ENCODE data around the gene KCNK5. TPM values are rescaled to one million over a fixed set of nuclear protein-coding genes. Genes with fewer than 3 reads are reported as not detected.

Gene KCNK5
- total RNA-seq, 1 experiment from 2014 or later: 19.8 TPM

DNA sequence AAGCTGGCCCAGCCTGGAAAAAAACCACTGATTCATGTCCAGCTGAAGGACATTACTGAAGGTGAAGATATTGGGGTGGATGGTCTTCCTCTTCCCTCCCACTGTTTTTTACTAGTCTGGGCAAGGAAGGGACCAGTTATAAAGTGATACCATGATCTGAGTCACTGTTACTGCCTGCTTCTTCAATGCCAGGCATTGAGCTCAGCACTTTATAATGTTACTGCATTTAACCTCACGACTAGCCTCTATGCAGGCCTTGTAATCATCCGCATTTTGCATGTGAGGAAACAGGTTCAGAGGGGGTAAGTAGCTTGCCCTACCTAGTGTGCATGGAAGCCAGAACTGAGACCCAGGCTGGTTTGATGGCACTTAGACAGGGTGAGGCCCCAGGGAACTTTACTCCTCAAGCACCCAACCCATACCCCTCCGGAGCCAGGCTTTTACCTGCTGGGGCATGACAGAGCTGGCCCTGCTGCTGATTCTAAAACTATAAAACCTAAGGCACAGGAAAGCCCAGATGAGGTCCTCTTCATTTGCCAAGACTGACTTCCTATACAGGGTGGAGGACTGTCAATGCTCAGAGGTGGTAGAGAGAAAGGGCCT is 11.0 kb upstream of the KCNK5 start:
- H3K27me3 ChIP-seq (replicated peaks; ENCODE audit: control insufficient read depth, insufficient read depth, low read length): no peaks in the 10 kb centered on the region
- H3K4me3 Mint-ChIP-seq (ENCODE audit: unreplicated experiment): no peak overlapping the region
- no peaks in the 10 kb centered on the region for H3K9me3 Mint-ChIP-seq (ENCODE audit: unreplicated experiment)
- BruUV-seq (replicated peaks): no TSS peak
- no peak overlapping the region for H3K4me3 ChIP-seq (ENCODE audit: low read depth, low read length)
- H3K4me1 ChIP-seq: no peaks in the 10 kb centered on the region
- H3K9me3 ChIP-seq: no peaks in the 10 kb centered on the region
- H3K36me3 ChIP-seq (ENCODE audit: control insufficient read depth, insufficient read depth, low read length): no peaks in the 10 kb centered on the region
- H3K27me3 Mint-ChIP-seq (ENCODE audit: insufficient read depth, unreplicated experiment): no peaks in the 10 kb centered on the region
- ChIA-PET POLR2A (no interaction called here), CTCF (interaction anchor here (0.6 kb wide), 1 partner anchor 268 kb away, joined by 3 read pairs; no protein-coding TSS in a partner anchor)
- no peak overlapping the region for H3K27ac Mint-ChIP-seq (ENCODE audit: unreplicated experiment)
- DNase-seq: no peak
- TF ChIP-seq, protein P1, sequence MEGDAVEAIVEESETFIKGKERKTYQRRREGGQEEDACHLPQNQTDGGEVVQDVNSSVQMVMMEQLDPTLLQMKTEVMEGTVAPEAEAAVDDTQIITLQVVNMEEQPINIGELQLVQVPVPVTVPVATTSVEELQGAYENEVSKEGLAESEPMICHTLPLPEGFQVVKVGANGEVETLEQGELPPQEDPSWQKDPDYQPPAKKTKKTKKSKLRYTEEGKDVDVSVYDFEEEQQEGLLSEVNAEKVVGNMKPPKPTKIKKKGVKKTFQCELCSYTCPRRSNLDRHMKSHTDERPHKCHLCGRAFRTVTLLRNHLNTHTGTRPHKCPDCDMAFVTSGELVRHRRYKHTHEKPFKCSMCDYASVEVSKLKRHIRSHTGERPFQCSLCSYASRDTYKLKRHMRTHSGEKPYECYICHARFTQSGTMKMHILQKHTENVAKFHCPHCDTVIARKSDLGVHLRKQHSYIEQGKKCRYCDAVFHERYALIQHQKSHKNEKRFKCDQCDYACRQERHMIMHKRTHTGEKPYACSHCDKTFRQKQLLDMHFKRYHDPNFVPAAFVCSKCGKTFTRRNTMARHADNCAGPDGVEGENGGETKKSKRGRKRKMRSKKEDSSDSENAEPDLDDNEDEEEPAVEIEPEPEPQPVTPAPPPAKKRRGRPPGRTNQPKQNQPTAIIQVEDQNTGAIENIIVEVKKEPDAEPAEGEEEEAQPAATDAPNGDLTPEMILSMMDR (IDR thresholded peaks at IDR 0.05; ENCODE audit: insufficient read depth in 1 of 2, low read depth in 1 of 2, low read length in 1 of 2, severe bottlenecking in 1 of 2, unreplicated experiment in 1 of 2): no peak
- peaks cover 7% of the 10 kb centered on the region for H3K4me1 Mint-ChIP-seq (ENCODE audit: low read depth, unreplicated experiment)
- intact Hi-C loops (cut with micrococcal nuclease; ENCODE audit: unreplicated experiment): no loop called here
- H3K36me3 Mint-ChIP-seq (ENCODE audit: insufficient read depth, unreplicated experiment): no peaks in the 10 kb centered on the region

DNA sequence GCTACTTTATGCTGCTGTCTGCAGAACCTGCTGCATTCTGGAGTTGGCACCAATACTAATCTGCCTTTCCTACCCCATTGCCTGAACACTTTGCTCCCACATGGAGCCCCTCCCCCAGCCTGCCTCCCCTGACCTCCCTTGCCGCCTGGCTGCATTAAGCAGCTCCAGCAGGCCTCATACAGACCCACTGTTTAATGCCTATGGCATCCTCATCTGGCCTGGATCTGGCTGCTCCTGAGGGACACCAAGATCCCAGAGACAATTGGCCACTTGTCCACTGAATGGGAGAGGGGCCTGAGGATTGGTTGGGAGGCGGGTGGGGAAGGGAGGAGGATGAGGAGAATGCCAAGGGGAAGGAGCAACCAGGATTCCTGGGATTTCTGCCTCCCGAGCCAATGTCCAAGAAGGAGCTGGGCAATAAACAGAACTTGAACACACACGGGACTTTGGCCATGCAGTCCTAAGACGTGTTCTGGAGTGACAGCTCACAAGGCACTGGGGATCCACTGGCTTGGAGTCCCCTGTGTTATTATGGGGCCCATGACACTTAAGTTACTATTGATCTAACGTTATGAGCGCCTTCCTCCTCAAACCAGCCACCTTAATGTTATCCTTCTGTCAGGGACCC is 10.4 kb upstream of the KCNK5 start:
- H3K4me1 Mint-ChIP-seq (ENCODE audit: low read depth, unreplicated experiment): peaks cover 7% of the 10 kb centered on the region

DNA sequence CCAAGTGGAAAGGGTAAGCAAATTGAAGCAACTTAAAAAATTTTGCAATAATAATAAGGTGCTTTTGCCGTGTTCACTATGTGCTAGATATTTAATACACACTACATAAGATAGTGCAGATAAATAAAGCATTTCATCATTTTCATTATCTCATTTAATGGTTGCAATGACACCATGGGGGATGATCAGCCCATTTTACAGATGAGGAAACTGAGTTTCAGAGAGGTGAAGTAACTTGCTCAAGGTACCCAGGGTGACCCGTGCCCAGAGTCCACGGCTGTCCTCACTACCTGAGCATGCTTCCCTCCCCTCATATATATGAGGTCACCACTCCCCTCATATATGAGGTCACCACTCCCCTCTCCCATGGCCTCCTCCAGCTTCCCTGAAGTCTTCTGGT is 7.5 kb upstream of the KCNK5 start:
- H3K9me3 ChIP-seq: no peaks in the 10 kb centered on the region
- H3K4me1 ChIP-seq: no peaks in the 10 kb centered on the region
- H3K36me3 Mint-ChIP-seq (ENCODE audit: insufficient read depth, unreplicated experiment): no peaks in the 10 kb centered on the region
- no peak overlapping the region for H3K4me3 Mint-ChIP-seq (ENCODE audit: unreplicated experiment)
- H3K27me3 Mint-ChIP-seq (ENCODE audit: insufficient read depth, unreplicated experiment): no peaks in the 10 kb centered on the region
- H3K27me3 ChIP-seq (replicated peaks; ENCODE audit: control insufficient read depth, insufficient read depth, low read length): no peaks in the 10 kb centered on the region
- ChIA-PET CTCF (no interaction called here), POLR2A (no interaction called here)
- no peak overlapping the region for H3K27ac Mint-ChIP-seq (ENCODE audit: unreplicated experiment)
- intact Hi-C loops (cut with micrococcal nuclease; ENCODE audit: unreplicated experiment): no loop called here
- H3K9me3 Mint-ChIP-seq (ENCODE audit: unreplicated experiment): no peaks in the 10 kb centered on the region
- TF ChIP-seq, protein P1 (IDR thresholded peaks at IDR 0.05; ENCODE audit: insufficient read depth in 1 of 2, low read depth in 1 of 2, low read length in 1 of 2, severe bottlenecking in 1 of 2, unreplicated experiment in 1 of 2): no peak
- H3K4me1 Mint-ChIP-seq (ENCODE audit: low read depth, unreplicated experiment): peaks cover 6% of the 10 kb centered on the region
- H3K36me3 ChIP-seq (ENCODE audit: control insufficient read depth, insufficient read depth, low read length): no peaks in the 10 kb centered on the region
- no peak for DNase-seq
- H3K4me3 ChIP-seq (ENCODE audit: low read depth, low read length): no peak overlapping the region
- BruUV-seq (replicated peaks): no TSS peak

More for the DNA sequence above, 10.4 kb upstream of the KCNK5 start:
- Histone ChIP-seq H3K4me1 (no peaks in the 10 kb centered on the region), H3K4me3 (ENCODE audit: low read depth, low read length) (no peak overlapping the region), H3K9me3 (no peaks in the 10 kb centered on the region), H3K27me3 (replicated peaks; ENCODE audit: control insufficient read depth, insufficient read depth, low read length) (no peaks in the 10 kb centered on the region), H3K36me3 (ENCODE audit: control insufficient read depth, insufficient read depth, low read length) (no peaks in the 10 kb centered on the region)
- no peak for DNase-seq
- Mint-ChIP-seq H3K27ac (ENCODE audit: unreplicated experiment) (no peak overlapping the region), H3K9me3 (ENCODE audit: unreplicated experiment) (no peaks in the 10 kb centered on the region), H3K36me3 (ENCODE audit: insufficient read depth, unreplicated experiment) (no peaks in the 10 kb centered on the region), H3K4me3 (ENCODE audit: unreplicated experiment) (no peak overlapping the region), H3K27me3 (ENCODE audit: insufficient read depth, unreplicated experiment) (no peaks in the 10 kb centered on the region)
- ChIA-PET POLR2A (no interaction called here), CTCF (interaction anchor here (0.6 kb wide), 1 partner anchor 268 kb away, joined by 3 read pairs; no protein-coding TSS in a partner anchor)
- BruUV-seq (replicated peaks): no TSS peak
- TF ChIP-seq, protein P1 (IDR thresholded peaks at IDR 0.05; ENCODE audit: insufficient read depth in 1 of 2, low read depth in 1 of 2, low read length in 1 of 2, severe bottlenecking in 1 of 2, unreplicated experiment in 1 of 2): no peak
- intact Hi-C loops (cut with micrococcal nuclease; ENCODE audit: unreplicated experiment): no loop called here

Measured in Caco-2 (cell line).